Measurements from ENCODE around the gene MEGF9. TPM values are rescaled to one million over a fixed set of nuclear protein-coding genes. Genes with fewer than 3 reads are reported as not detected.

The MEGF9 gene
- total and polyA plus RNA-seq, 7 donors, result 2.0 to 12.7 (median 7.2) TPM

DNA sequence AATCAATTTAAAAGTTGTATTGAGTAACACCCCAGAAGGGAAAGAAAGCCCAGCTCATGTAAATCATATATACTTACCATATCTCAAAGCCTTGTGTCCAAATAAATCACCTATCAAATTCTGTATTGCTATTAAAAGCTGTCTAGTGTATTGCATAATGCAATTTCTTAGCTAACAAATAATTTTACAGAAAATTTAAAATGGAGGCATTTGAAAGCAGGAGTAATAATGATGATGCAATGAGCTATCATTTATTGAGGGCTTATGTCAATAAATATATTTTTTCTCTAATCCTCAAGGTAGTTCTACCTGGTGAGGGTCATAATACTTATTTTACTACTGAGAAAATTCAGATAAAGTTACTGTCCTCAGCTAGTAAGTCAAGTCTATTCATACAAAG lies 91.5 kb downstream of the MEGF9 start:
- no peaks in the 10 kb centered on the region for H3K27me3 ChIP-seq (ENCODE audit: insufficient read depth in 3 of 3, low read length in 2 of 3)
- H3K9me3 ChIP-seq, result no peaks in the 10 kb centered on the region
- ATAC-seq (no peak), DNase-seq (no peak)
- intact Hi-C loops (cut with DNase I), result loop anchor here (5.0 to 10.0 kb wide), 4 partner anchors 62 to 315 kb away; partner anchors contain the start of gene MEGF9 (in 1 of the 2)
- no peak overlapping the region for H3K27ac ChIP-seq
- H3K4me1 ChIP-seq, result peaks cover 3% of the 10 kb centered on the region
- no peaks in the 10 kb centered on the region for H3K36me3 ChIP-seq (ENCODE audit: insufficient read depth in 1 of 2, low read depth in 1 of 2)
- no peak overlapping the region for H3K4me3 ChIP-seq
- TF ChIP-seq, protein P1, sequence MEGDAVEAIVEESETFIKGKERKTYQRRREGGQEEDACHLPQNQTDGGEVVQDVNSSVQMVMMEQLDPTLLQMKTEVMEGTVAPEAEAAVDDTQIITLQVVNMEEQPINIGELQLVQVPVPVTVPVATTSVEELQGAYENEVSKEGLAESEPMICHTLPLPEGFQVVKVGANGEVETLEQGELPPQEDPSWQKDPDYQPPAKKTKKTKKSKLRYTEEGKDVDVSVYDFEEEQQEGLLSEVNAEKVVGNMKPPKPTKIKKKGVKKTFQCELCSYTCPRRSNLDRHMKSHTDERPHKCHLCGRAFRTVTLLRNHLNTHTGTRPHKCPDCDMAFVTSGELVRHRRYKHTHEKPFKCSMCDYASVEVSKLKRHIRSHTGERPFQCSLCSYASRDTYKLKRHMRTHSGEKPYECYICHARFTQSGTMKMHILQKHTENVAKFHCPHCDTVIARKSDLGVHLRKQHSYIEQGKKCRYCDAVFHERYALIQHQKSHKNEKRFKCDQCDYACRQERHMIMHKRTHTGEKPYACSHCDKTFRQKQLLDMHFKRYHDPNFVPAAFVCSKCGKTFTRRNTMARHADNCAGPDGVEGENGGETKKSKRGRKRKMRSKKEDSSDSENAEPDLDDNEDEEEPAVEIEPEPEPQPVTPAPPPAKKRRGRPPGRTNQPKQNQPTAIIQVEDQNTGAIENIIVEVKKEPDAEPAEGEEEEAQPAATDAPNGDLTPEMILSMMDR (IDR thresholded peaks at IDR 0.05), result no peak

- Histone ChIP-seq H3K27ac (no peak overlapping the region), H3K4me3 (no peak overlapping the region), H3K27me3 (ENCODE audit: insufficient read depth in 3 of 3, low read length in 2 of 3) (no peaks in the 10 kb centered on the region), H3K4me1 (peaks cover 3% of the 10 kb centered on the region), H3K9me3 (no peaks in the 10 kb centered on the region), H3K36me3 (ENCODE audit: insufficient read depth in 1 of 2, low read depth in 1 of 2) (no peaks in the 10 kb centered on the region)
- TF ChIP-seq, protein P1 (IDR thresholded peaks at IDR 0.05), result no peak
- no peak for ATAC-seq
- WGBS, 3 donors, result 82 to 88% (median 85%) methylated on average over 1 of the region's 1 CpG
- DNase-seq, result no peak
- intact Hi-C loops (cut with DNase I), result loop anchor here (5.0 to 10.0 kb wide), 4 partner anchors 63 to 315 kb away; partner anchors contain the start of gene MEGF9 (in 1 of the 2)
Observed at GRCh38 chr9:120621941-120622340, 92.3 kb downstream of the MEGF9 start.

- intact Hi-C loops (cut with DNase I), result loop anchor here (5.0 to 10.0 kb wide), 4 partner anchors 65 to 317 kb away; partner anchors contain the start of gene MEGF9 (in 1 of the 2)
- Histone ChIP-seq H3K27ac (no peak overlapping the region), H3K4me1 (peaks cover 3% of the 10 kb centered on the region), H3K4me3 (no peak overlapping the region), H3K9me3 (no peaks in the 10 kb centered on the region), H3K27me3 (ENCODE audit: insufficient read depth in 3 of 3, low read length in 2 of 3) (no peaks in the 10 kb centered on the region), H3K36me3 (ENCODE audit: insufficient read depth in 1 of 2, low read depth in 1 of 2) (no peaks in the 10 kb centered on the region)
- WGBS, 3 donors, result 43 to 49% (median 44%) methylated on average over 8 of the region's 8 CpGs
- TF ChIP-seq, protein P1 (IDR thresholded peaks at IDR 0.05), result peak; percentile 87
- DNase-seq (no peak), ATAC-seq (peak; percentile 81 to 95 (median 83))
Observed at GRCh38 chr9:120619751-120620655, 94.3 kb downstream of the MEGF9 start.

DNA sequence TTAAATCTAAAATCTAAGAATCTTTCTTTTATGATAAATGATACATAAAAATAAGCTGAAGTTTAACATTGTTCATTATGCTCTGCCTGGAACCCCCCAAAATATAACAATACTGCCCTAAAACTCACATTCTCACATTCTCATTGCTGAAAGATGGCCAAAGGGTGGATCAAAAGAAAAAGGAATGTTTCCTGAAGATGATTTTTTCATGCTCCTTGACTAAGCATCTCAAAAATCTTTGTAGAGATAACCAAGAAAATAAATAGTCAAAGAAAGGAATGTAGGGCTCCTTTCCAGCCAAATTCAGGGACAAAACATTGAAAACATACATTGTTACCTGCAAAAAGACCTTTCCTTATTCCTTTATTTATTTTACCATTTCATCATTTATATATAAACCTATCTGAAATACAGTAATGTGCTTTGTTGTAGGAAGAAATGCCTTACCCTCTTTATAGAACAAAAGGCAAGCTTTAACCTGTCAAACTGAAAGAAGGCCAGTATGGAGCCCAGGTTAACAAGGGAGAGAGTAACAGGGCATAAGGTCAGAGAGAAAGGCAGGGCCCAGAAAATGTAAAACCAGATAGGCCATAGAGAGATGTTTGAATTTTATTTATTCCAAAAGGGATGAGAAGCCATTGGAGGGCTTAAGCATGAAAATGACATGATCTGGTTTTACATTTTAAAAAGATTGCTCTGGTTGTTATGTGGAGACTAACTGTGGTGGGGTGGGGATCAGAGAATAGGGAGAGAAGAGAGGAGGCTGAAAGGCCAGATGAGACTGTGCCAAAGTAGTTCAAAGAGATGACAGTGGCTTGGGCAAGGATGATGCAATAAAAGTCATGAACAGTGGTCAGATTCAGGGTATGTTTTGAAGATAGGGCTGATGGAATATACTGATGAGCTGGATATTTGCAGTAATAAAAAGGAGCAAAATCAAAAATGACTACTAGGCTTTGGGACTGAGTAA lies 97.0 kb downstream of the MEGF9 start:
- TF ChIP-seq, protein P1 (IDR thresholded peaks at IDR 0.05), result no peak
- no peak overlapping the region for H3K4me3 ChIP-seq
- no peaks in the 10 kb centered on the region for H3K27me3 ChIP-seq (ENCODE audit: insufficient read depth in 3 of 3, low read length in 2 of 3)
- no peaks in the 10 kb centered on the region for H3K9me3 ChIP-seq
- DNase-seq (no peak), ATAC-seq (no peak)
- H3K4me1 ChIP-seq, result no peaks in the 10 kb centered on the region
- no peaks in the 10 kb centered on the region for H3K36me3 ChIP-seq (ENCODE audit: insufficient read depth in 1 of 2, low read depth in 1 of 2)
- intact Hi-C loops (cut with DNase I), result no loop called here
- no peak overlapping the region for H3K27ac ChIP-seq

All from psoas muscle (tissue), 8 donors.